Loucy (cell line): ENCODE measurements around the gene ANKS3.

Experiments
- H2AFZ ChIP-seq: fragments of 200-600 bp; sonication (generic); 2 replicates; pipeline ENCODE4 v1.6.0; 2016; ENCODE audit warnings: antibody characterized with exemption, mild to moderate bottlenecking, low read length, moderate library complexity
- H3F3A ChIP-seq: fragments of 200-600 bp; 2 replicates; pipeline ENCODE4 v1.6.0; 2016; ENCODE audit warnings: antibody characterized with exemption, low read depth, mild to moderate bottlenecking
- H3K27me3 ChIP-seq: fragments of 200-600 bp; sonication (generic); 2 replicates; pipeline ENCODE4 v1.6.1; 2014; ENCODE audit warnings: low read length, mild to moderate bottlenecking; ENCODE audit not compliant: insufficient read depth, poor library complexity, severe bottlenecking
- H3K36me3 ChIP-seq: fragments of 200-600 bp; sonication (generic); 2 replicates; pipeline ENCODE4 v1.6.1; 2016; ENCODE audit warnings: low read length; ENCODE audit not compliant: insufficient read depth
- H3K4me1 ChIP-seq: fragments of 200-600 bp; sonication (generic); 2 replicates; pipeline ENCODE4 v1.5.1; 2014; ENCODE audit warnings: low read length, mild to moderate bottlenecking; ENCODE audit not compliant: insufficient read depth, poor library complexity, severe bottlenecking
- H3K4me2 ChIP-seq: fragments of 200-600 bp; sonication (generic); 2 replicates; pipeline ENCODE4 v1.6.0; 2014; ENCODE audit warnings: antibody characterized with exemption, low read length, low read depth, mild to moderate bottlenecking; ENCODE audit not compliant: poor library complexity, severe bottlenecking
- H3K4me3 ChIP-seq: fragments of 200-600 bp; sonication (generic); 2 replicates; pipeline ENCODE4 v1.5.1; 2014; ENCODE audit warnings: low read length, mild to moderate bottlenecking, mixed read lengths; ENCODE audit not compliant: poor library complexity, severe bottlenecking
- H3K79me2 ChIP-seq: fragments of 200-600 bp; sonication (generic); 2 replicates; pipeline ENCODE4 v1.6.1; 2014; ENCODE audit warnings: low read length; ENCODE audit not compliant: insufficient read depth
- H3K9ac ChIP-seq: fragments of 200-600 bp; sonication (generic); 2 replicates; pipeline ENCODE4 v1.6.0; 2014; ENCODE audit warnings: mild to moderate bottlenecking, low read depth, low read length, moderate library complexity; ENCODE audit not compliant: poor library complexity, severe bottlenecking
- H3K9me2 ChIP-seq: fragments of 200-600 bp; sonication (generic); replicated peaks from 2 replicates; pipeline ENCODE4 v1.6.1; 2016; ENCODE audit warnings: low read depth, low read length, mixed read lengths
- H3K9me3 ChIP-seq: fragments of 200-600 bp; sonication (generic); 2 replicates; pipeline ENCODE4 v1.6.1; 2014; ENCODE audit warnings: mild to moderate bottlenecking, antibody characterized with exemption, low read length, low read depth; ENCODE audit not compliant: insufficient read depth
- H4K20me1 ChIP-seq: fragments of 200-600 bp; sonication (generic); 2 replicates; pipeline ENCODE4 v1.6.0; 2014; ENCODE audit warnings: antibody characterized with exemption, low read length, mild to moderate bottlenecking; ENCODE audit not compliant: insufficient read depth, poor library complexity, severe bottlenecking
- EZH2phosphoT487 ChIP-seq: fragments of 200-600 bp; IDR thresholded peaks from 2 replicates; pipeline ENCODE4 v1.6.1; 2018; ENCODE audit warnings: antibody characterized with exemption, mild to moderate bottlenecking, moderate library complexity, borderline replicate concordance
- TF ChIP-seq, protein P1 (sequence below): fragments of 200-600 bp; sonication (generic); conservative IDR thresholded peaks from 2 replicates; pipeline ENCODE4 v1.5.1; 2014; ENCODE audit warnings: mild to moderate bottlenecking, antibody characterized with exemption, low read length

The ANKS3 gene

DNA sequence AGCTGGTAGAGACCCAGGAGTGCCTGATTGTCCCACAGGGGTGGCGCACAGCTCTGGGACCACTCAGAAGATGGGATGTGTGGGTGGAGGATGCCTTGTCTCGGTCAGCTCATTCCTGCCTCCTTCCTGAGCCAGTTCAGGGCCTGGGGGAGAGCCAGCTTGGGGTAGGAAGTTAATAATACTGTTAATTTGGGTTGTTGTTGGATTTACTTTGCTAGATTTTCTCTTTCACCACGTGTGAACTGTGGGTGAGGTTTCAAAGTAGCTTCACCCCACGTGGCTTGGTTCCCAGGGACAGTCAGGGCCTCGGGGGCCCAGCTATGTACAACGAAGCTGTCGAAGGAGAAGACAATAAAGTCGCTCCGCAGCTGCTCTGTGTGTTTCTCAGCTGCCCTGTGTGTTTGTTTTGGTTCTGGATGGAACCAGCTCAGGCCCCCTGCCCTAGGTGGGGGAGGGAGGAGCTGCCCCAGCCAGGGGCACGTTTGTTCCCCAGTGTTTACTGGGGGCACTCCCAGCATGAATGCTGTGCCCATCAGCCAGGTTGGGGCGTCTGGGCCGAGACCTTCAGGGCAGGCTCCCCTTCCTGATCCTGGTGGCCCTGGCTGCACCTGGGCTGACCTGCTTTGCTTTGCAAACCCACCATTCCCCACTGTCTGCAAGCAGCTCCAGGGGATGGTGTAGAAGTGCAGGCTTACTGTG is 38.4 kb downstream of the ANKS3 start:
- Histone ChIP-seq H3K4me2 (no peak overlapping the region), H3K9ac (no peak overlapping the region)

DNA sequence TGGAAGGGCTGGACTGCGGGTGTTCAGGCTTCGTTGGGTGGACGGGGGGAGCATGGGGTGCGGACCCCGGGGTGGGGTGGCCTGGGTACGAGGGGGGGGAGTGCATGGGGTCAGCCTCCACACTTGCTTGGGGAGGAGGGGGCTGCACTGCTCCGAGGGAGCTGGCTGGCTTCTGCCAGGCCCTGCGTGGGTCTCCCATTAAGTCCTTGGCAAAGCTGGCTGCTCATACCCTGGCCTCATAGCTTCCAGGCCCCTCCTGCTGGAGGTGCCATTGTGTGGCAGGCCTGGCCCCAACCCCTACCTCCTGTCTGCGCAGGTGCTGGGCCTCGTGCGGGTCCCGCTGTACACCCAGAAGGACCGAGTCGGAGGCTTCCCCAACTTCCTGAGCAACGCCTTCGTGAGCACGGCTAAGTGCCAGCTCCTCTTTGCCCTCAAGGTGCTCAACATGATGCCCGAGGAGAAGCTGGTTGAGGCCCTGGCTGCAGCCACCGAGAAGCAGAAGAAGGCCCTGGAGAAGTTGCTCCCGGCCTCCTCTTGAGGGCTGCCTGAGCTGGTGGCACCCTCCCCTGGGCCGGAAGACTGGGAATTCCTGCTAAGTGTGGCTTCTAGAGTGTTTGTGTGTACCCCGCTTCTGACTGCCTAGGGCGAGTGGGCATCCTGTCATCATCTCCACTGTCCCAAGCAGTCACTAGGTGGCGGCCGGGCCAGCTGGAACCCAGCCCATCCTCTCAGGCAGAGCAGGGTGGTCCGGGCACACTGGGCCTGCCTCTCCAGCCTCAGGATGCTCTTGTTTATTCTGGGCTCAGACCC is 39.2 kb downstream of the ANKS3 start:
- Histone ChIP-seq H3K4me1 (no peaks in the 10 kb centered on the region), H4K20me1 (no peaks in the 10 kb centered on the region), H3K4me2 (peak overlapping the region; percentile 51), H3K9ac (peak overlapping the region; percentile 75), H2AFZ (no peak overlapping the region), H3K4me3 (peak overlapping the region; percentile 77), H3F3A (no peaks in the 10 kb centered on the region), H3K9me3 (no peaks in the 10 kb centered on the region), H3K36me3 (no peaks in the 10 kb centered on the region), H3K79me2 (peaks cover 5% of the 10 kb centered on the region; the same call in 1 of the 2 replicates), H3K9me2 (no peaks in the 10 kb centered on the region), H3K27me3 (no peaks in the 10 kb centered on the region)
- TF ChIP-seq, protein P1, sequence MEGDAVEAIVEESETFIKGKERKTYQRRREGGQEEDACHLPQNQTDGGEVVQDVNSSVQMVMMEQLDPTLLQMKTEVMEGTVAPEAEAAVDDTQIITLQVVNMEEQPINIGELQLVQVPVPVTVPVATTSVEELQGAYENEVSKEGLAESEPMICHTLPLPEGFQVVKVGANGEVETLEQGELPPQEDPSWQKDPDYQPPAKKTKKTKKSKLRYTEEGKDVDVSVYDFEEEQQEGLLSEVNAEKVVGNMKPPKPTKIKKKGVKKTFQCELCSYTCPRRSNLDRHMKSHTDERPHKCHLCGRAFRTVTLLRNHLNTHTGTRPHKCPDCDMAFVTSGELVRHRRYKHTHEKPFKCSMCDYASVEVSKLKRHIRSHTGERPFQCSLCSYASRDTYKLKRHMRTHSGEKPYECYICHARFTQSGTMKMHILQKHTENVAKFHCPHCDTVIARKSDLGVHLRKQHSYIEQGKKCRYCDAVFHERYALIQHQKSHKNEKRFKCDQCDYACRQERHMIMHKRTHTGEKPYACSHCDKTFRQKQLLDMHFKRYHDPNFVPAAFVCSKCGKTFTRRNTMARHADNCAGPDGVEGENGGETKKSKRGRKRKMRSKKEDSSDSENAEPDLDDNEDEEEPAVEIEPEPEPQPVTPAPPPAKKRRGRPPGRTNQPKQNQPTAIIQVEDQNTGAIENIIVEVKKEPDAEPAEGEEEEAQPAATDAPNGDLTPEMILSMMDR: no peak
- no peak for TF ChIP-seq EZH2phosphoT487

More for the DNA sequence above, 38.4 kb downstream of the ANKS3 start:
- H3K4me3 ChIP-seq: no peak overlapping the region
- H2AFZ ChIP-seq: no peak overlapping the region
- H3K4me1 ChIP-seq: no peaks in the 10 kb centered on the region
- H3K27me3 ChIP-seq: no peaks in the 10 kb centered on the region
- peaks cover 5% of the 10 kb centered on the region; the same call in 1 of the 2 replicates for H3K79me2 ChIP-seq
- no peaks in the 10 kb centered on the region for H3K9me2 ChIP-seq
- no peaks in the 10 kb centered on the region for H3K9me3 ChIP-seq
- no peak for TF ChIP-seq EZH2phosphoT487
- TF ChIP-seq, protein P1: no peak
- no peaks in the 10 kb centered on the region for H4K20me1 ChIP-seq
- no peaks in the 10 kb centered on the region for H3K36me3 ChIP-seq
- H3F3A ChIP-seq: no peaks in the 10 kb centered on the region

DNA sequence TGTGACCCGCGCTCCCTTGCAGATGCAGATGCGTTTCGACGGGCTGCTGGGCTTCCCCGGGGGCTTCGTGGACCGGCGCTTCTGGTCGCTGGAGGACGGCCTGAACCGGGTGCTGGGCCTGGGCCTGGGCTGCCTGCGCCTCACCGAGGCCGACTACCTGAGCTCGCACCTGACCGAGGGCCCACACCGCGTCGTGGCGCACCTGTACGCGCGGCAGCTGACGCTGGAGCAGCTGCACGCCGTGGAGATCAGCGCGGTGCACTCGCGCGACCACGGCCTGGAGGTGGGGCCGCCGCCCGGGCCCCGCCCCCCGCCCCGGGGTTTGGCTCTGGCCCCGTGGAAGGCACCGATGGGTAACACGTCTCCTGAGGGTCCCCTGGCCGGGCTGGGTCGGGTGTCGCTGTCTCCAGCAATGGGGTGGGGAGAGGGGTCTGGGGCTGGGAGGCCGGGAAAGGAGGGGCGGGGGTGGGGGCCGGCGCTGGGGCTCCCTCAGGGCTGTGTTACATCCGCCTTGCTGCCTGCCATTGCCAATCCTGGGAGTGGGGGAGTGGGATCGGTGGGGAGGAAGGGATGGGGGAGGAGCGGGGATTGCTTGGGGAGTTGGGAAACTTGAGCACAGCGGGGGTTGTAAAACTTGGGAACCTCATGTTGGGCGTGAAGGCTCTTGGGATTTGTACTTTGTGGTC is 40.0 kb downstream of the ANKS3 start:
- Histone ChIP-seq H3K9ac (peak overlapping the region; percentile 75), H3K36me3 (no peaks in the 10 kb centered on the region), H3K9me3 (no peaks in the 10 kb centered on the region), H3K4me1 (no peaks in the 10 kb centered on the region), H3K4me3 (peak overlapping the region; percentile 77), H3F3A (no peaks in the 10 kb centered on the region), H3K27me3 (no peaks in the 10 kb centered on the region), H3K4me2 (peak overlapping the region; percentile 51), H2AFZ (peak overlapping the region; percentile 49; the same call in 1 of the 2 replicates), H3K79me2 (peaks cover 5% of the 10 kb centered on the region; the same call in 1 of the 2 replicates), H4K20me1 (no peaks in the 10 kb centered on the region), H3K9me2 (no peaks in the 10 kb centered on the region)
- TF ChIP-seq EZH2phosphoT487: no peak
- TF ChIP-seq, protein P1: no peak
